T-helper 2 cell treated with Interferon-gamma antibody and Interleukin-4, amounts not matched to agents 5 μg/mL and 100 μg/mL, for 36 hours (primary cell): ENCODE results near the gene C5orf58.

Source experiments
- DNase-seq: peaks from one replicate; pipeline ENCODE4 v3.0.0; 2021; ENCODE audit warnings: low spot score
- H3K27ac Mint-ChIP-seq: one replicate; pipeline ENCODE4 v1.8.0; 2021; ENCODE audit warnings: mild to moderate bottlenecking, mixed read lengths
- H3K27me3 Mint-ChIP-seq: one replicate; pipeline ENCODE4 v1.8.0; 2021; ENCODE audit warnings: low read depth, mixed read lengths
- H3K36me3 Mint-ChIP-seq: one replicate; pipeline ENCODE4 v1.8.0; 2021; ENCODE audit warnings: low read depth, mixed read lengths
- H3K4me1 Mint-ChIP-seq: one replicate; pipeline ENCODE4 v1.8.0; 2021; ENCODE audit warnings: low read depth, mixed read lengths
- H3K4me3 Mint-ChIP-seq: one replicate; pipeline ENCODE4 v1.8.0; 2022; ENCODE audit warnings: mild to moderate bottlenecking, moderate library complexity, mixed read lengths
- H3K9me3 Mint-ChIP-seq: one replicate; pipeline ENCODE4 v1.8.0; 2021; ENCODE audit warnings: mixed read lengths

Gene C5orf58

GRCh38 chr5:170252720-170253350, 20.1 kb downstream of the C5orf58 start:
- no peak overlapping the region for H3K4me3 Mint-ChIP-seq
- H3K27ac Mint-ChIP-seq = no peak overlapping the region
- DNase-seq = no peak
- peaks cover 93% of the 10 kb centered on the region for H3K36me3 Mint-ChIP-seq
- peaks cover 45% of the 10 kb centered on the region for H3K4me1 Mint-ChIP-seq
- no peaks in the 10 kb centered on the region for H3K9me3 Mint-ChIP-seq
- no peaks in the 10 kb centered on the region for H3K27me3 Mint-ChIP-seq

- no peaks in the 10 kb centered on the region for H3K27me3 Mint-ChIP-seq
- H3K4me1 Mint-ChIP-seq = peaks cover 54% of the 10 kb centered on the region
- no peaks in the 10 kb centered on the region for H3K9me3 Mint-ChIP-seq
- peak; percentile 68 for DNase-seq
- H3K27ac Mint-ChIP-seq = peak overlapping the region; percentile 64
- H3K4me3 Mint-ChIP-seq = peak overlapping the region; percentile 4
- peaks cover 92% of the 10 kb centered on the region for H3K36me3 Mint-ChIP-seq
These were observed 21.3 kb downstream of the C5orf58 start for GRCh38 chr5:170254056-170254455.

- peak overlapping the region; percentile 62 for H3K27ac Mint-ChIP-seq
- no peaks in the 10 kb centered on the region for H3K27me3 Mint-ChIP-seq
- H3K4me3 Mint-ChIP-seq = no peak overlapping the region
- H3K4me1 Mint-ChIP-seq = peaks cover 69% of the 10 kb centered on the region
- H3K36me3 Mint-ChIP-seq = peaks cover 94% of the 10 kb centered on the region
- DNase-seq = no peak
- H3K9me3 Mint-ChIP-seq = no peaks in the 10 kb centered on the region
These were observed 23.8 kb downstream of the C5orf58 start for GRCh38 chr5:170256571-170256970.

GRCh38 chr5:170257370-170257769, 24.6 kb downstream of the C5orf58 start:
- H3K4me1 Mint-ChIP-seq = peaks cover 76% of the 10 kb centered on the region
- peak overlapping the region; percentile 33 for H3K27ac Mint-ChIP-seq
- peaks cover 94% of the 10 kb centered on the region for H3K36me3 Mint-ChIP-seq
- no peak for DNase-seq
- H3K4me3 Mint-ChIP-seq = no peak overlapping the region
- no peaks in the 10 kb centered on the region for H3K9me3 Mint-ChIP-seq
- H3K27me3 Mint-ChIP-seq = no peaks in the 10 kb centered on the region

- H3K27ac Mint-ChIP-seq = peak overlapping the region; percentile 85
- no peak for DNase-seq
- H3K4me3 Mint-ChIP-seq = peak overlapping the region; percentile 63
- no peaks in the 10 kb centered on the region for H3K27me3 Mint-ChIP-seq
- no peaks in the 10 kb centered on the region for H3K9me3 Mint-ChIP-seq
- H3K4me1 Mint-ChIP-seq = peaks cover 75% of the 10 kb centered on the region
- peaks cover 86% of the 10 kb centered on the region for H3K36me3 Mint-ChIP-seq
These were observed 28.8 kb downstream of the C5orf58 start for GRCh38 chr5:170261528-170262043.

GRCh38 chr5:170262061-170263045, 29.6 kb downstream of the C5orf58 start:
- H3K27ac Mint-ChIP-seq = peak overlapping the region; percentile 85
- DNase-seq = no peak
- peaks cover 85% of the 10 kb centered on the region for H3K36me3 Mint-ChIP-seq
- no peaks in the 10 kb centered on the region for H3K9me3 Mint-ChIP-seq
- peak overlapping the region; percentile 63 for H3K4me3 Mint-ChIP-seq
- peaks cover 75% of the 10 kb centered on the region for H3K4me1 Mint-ChIP-seq
- H3K27me3 Mint-ChIP-seq = no peaks in the 10 kb centered on the region

- Mint-ChIP-seq H3K4me3 (peak overlapping the region; percentile 43), H3K9me3 (no peaks in the 10 kb centered on the region), H3K4me1 (peaks cover 73% of the 10 kb centered on the region), H3K27me3 (no peaks in the 10 kb centered on the region), H3K27ac (peak overlapping the region; percentile 56), H3K36me3 (peaks cover 85% of the 10 kb centered on the region)
- DNase-seq = no peak
These were observed 31.1 kb downstream of the C5orf58 start for GRCh38 chr5:170263906-170264305.

- no peaks in the 10 kb centered on the region for H3K27me3 Mint-ChIP-seq
- no peak for DNase-seq
- H3K4me1 Mint-ChIP-seq = peaks cover 74% of the 10 kb centered on the region
- no peaks in the 10 kb centered on the region for H3K9me3 Mint-ChIP-seq
- H3K4me3 Mint-ChIP-seq = peak overlapping the region; percentile 7
- H3K36me3 Mint-ChIP-seq = peaks cover 83% of the 10 kb centered on the region
- peak overlapping the region; percentile 53 for H3K27ac Mint-ChIP-seq
These were observed 32.7 kb downstream of the C5orf58 start for GRCh38 chr5:170265522-170265921.

- H3K4me1 Mint-ChIP-seq = peaks cover 77% of the 10 kb centered on the region
- H3K4me3 Mint-ChIP-seq = peak overlapping the region; percentile 78
- no peak for DNase-seq
- no peaks in the 10 kb centered on the region for H3K9me3 Mint-ChIP-seq
- peaks cover 84% of the 10 kb centered on the region for H3K36me3 Mint-ChIP-seq
- H3K27ac Mint-ChIP-seq = peak overlapping the region; percentile 89
- H3K27me3 Mint-ChIP-seq = no peaks in the 10 kb centered on the region
These were observed 34.0 kb downstream of the C5orf58 start for GRCh38 chr5:170266570-170267381.

- H3K9me3 Mint-ChIP-seq = no peaks in the 10 kb centered on the region
- peak; percentile 68 for DNase-seq
- H3K36me3 Mint-ChIP-seq = peaks cover 83% of the 10 kb centered on the region
These were observed 34.8 kb downstream of the C5orf58 start for GRCh38 chr5:170267431-170268152.

GRCh38 chr5:170268153-170268689, 35.4 kb downstream of the C5orf58 start:
- H3K9me3 Mint-ChIP-seq = no peaks in the 10 kb centered on the region
- H3K4me1 Mint-ChIP-seq = peaks cover 74% of the 10 kb centered on the region
- no peak for DNase-seq
- H3K27ac Mint-ChIP-seq = peak overlapping the region; percentile 89
- peak overlapping the region; percentile 78 for H3K4me3 Mint-ChIP-seq
- H3K27me3 Mint-ChIP-seq = no peaks in the 10 kb centered on the region
- H3K36me3 Mint-ChIP-seq = peaks cover 85% of the 10 kb centered on the region

More at GRCh38 chr5:170267431-170268152, 34.8 kb downstream of the C5orf58 start:
- Mint-ChIP-seq H3K4me3 (peak overlapping the region; percentile 78), H3K27me3 (no peaks in the 10 kb centered on the region), H3K4me1 (peaks cover 74% of the 10 kb centered on the region), H3K27ac (peak overlapping the region; percentile 89)

- Mint-ChIP-seq H3K4me1 (peaks cover 73% of the 10 kb centered on the region), H3K36me3 (peaks cover 84% of the 10 kb centered on the region), H3K9me3 (no peaks in the 10 kb centered on the region), H3K27ac (peak overlapping the region; percentile 80), H3K4me3 (peak overlapping the region; percentile 66), H3K27me3 (no peaks in the 10 kb centered on the region)
- DNase-seq = no peak
These were observed 36.1 kb downstream of the C5orf58 start for GRCh38 chr5:170268884-170269283.

GRCh38 chr5:170269579-170269978, 36.8 kb downstream of the C5orf58 start:
- Mint-ChIP-seq H3K27me3 (no peaks in the 10 kb centered on the region), H3K9me3 (no peaks in the 10 kb centered on the region), H3K36me3 (peaks cover 85% of the 10 kb centered on the region), H3K4me1 (peaks cover 73% of the 10 kb centered on the region), H3K27ac (peak overlapping the region; percentile 80), H3K4me3 (peak overlapping the region; percentile 66)
- DNase-seq = peak; percentile 61
